LNCaP clone FGC (cell line): Measurements from ENCODE around the gene OR4C15.

Source experiments
- DNase-seq: peaks from one replicate; pipeline ENCODE4 v3.0.0-alpha.2; 2011; ENCODE audit warnings: low read depth
- H3K4me3 ChIP-seq: 2 replicates; pipeline ENCODE4 v1.5.1; 2011; ENCODE audit warnings: mild to moderate bottlenecking, low read depth, low read length, control low read depth
- CTCF ChIP-seq: IDR thresholded peaks from 2 replicates; pipeline ENCODE4 v1.5.1; 2012; ENCODE audit warnings: mild to moderate bottlenecking; ENCODE audit not compliant: control insufficient read depth, insufficient read depth; ENCODE audit errors: extremely low read depth

OR4C15 gene

DNA sequence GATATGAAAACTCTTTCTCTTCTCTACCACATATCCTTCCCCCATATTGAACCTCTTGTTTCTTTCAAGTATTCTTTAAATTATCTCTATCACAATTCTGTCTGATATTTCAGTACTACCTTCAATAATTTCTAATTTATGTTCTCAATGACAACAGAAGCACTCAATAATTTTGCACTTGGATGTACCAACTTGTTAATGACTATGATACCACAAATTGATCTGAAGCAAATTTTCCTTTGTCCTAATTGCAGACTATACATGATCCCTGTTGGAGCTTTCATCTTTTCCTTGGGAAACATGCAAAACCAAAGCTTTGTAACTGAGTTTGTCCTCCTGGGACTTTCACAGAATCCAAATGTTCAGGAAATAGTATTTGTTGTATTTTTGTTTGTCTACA is at the start of gene OR4C15:
TSS of gene OR4C15 (plus strand) at position 301 of the 400 bp plus-strand sequence. CDS start at position 301, 0 bp downstream.
- no peak for DNase-seq
- no peak within 1 kb of the TSS for H3K4me3 ChIP-seq
- TF ChIP-seq CTCF: no peak

DNA sequence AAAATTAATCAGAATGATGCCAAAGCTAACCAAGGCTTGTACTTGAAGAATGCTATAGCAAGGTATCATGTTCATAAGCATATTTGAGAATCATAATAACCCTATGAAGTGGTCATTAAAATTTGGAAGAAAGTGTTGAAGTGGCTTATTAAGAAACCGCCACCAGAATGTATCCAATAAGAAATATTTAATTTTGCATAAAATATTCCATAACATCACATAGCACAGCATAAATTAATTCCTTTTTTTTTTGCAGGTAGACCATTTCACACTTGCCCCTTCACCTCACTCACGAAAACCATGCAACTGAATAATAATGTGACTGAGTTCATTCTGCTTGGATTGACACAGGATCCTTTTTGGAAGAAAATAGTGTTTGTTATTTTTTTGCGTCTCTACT is 17.6 kb downstream of the OR4C15 start, which contains the start of gene OR4C16:
TSS of gene OR4C16 (plus strand) at position 301 of the 400 bp plus-strand sequence. CDS start at position 301, 0 bp downstream.
- no peak for DNase-seq
- TF ChIP-seq CTCF: no peak
- no peak within 1 kb of the TSS for H3K4me3 ChIP-seq

DNA sequence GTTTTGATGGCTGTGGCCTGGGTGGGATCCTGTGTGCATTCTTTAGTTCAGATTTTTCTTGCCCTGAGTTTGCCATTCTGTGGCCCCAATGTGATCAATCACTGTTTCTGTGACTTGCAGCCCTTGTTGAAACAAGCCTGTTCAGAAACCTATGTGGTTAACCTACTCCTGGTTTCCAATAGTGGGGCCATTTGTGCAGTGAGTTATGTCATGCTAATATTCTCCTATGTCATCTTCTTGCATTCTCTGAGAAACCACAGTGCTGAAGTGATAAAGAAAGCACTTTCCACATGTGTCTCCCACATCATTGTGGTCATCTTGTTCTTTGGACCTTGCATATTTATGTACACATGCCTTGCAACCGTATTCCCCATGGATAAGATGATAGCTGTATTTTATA is 18.3 kb downstream of the OR4C15 start:
- DNase-seq: no peak
- no peak for TF ChIP-seq CTCF
- H3K4me3 ChIP-seq: no peak overlapping the region
